Stimulated activated CD4-positive, alpha-beta T cell treated with anti-CD3 and anti-CD28 coated beads, TNF-alpha, amount 100 ng/mL, for 4 hours (primary cell): ENCODE results near the gene FGF23.
"Not testable (repeated sequence)": the region's sequence is repeated elsewhere in the genome, so short reads cannot be mapped to it uniquely, and the experiment has no call there.

Experiments
- DNase-seq, 3 experiments: peaks; one replicate each; pipeline ENCODE4 v3.0.0-alpha.2; 2020; ENCODE audit warnings: low read depth in 3 of 3

The FGF23 gene

DNA sequence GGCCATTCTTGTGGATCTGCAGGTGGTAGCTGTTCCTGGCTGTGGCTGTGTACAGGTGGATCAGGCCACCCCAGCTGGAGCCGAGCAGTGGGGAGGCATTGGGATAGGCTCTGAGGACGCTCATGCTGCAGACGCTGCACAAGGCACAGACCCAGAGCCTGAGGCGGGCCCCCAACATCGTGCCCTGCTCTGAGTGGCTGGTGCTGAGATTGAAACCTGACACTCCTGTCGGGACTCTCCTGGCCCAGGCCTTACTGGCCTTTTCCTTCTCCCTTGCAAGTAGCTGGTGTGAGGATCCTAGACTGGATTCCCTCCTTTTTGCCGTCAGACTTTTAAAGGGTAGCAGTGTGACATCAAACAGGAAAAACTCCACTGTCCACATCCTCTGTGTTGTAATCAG is at the start of gene FGF23:
FGF23 (minus strand) TSS at position 308 of the 400 bp plus-strand sequence; CDS start at position 178, 130 bp downstream.
- no peak for DNase-seq

DNA sequence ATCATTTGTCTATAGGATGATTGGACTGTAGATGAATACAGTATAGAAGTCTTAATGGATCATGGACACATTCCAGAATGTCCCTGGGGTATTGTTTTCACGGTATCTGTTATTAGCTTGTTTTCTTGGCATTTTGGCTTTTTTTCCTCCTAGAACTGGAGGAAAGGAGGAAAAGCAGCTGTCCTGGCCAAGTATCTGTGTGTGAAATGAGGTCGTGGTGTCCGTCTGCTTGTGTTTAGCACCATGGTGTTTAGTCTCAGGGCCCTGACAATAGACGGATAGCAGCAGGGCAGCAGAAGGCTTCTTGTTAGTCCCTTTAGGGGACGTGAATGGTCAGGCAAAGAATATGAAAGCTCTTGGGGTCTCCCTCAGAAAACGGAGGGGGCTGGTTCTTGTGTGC is 44.9 kb upstream of the FGF23 start:
- no peak for DNase-seq

DNA sequence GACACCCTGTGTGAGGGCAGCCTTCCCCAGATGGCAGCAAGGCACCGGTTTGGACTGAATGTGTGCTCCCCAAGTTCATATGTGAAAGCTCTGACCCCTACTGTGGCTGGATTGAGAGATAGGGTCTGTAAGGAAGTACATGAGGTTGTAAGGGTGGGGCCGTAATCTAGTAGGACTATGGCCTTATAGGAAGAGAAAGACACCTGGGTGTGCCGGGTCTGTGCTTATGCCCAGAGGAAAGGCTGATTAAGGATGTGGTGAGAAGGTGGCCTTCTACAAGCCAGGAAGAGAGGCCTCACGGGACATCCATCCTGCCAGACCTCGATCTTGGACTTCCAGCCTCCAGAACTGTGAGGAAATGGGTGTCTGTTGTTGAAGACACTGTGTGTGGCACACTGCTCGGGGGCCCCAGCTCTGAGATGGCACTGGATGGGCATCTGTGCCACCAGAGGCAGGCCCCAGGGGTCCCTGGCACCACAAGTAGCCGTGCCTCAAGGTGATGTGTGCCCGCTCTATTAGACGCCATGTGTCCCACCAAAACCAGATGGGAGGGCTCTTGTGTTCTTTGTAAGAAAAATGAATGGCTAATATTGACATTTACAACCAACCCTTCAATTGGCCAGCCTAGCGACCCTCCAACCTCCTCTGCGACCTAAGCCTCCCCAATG is 44.1 kb upstream of the FGF23 start:
- DNase-seq = no peak

DNA sequence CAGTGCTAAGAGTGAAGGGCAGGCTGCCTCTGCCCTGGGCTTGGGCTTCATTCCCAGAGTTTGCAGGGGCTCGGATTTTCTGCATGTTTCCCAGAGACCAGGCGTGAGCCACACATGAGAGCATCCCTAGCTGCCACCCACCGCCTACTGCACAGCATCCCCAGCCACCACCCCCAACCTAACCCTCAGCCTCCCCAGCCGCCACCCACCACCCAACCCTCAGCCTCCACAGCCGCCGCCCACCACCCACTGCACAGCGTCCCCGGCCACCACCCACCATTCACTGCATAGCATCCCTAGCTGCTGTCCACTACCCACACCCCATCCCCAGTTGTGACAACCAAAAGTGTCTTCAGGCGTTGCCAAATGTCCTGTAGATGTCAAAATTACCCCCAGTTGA is 43.5 kb upstream of the FGF23 start:
- DNase-seq = no peak

DNA sequence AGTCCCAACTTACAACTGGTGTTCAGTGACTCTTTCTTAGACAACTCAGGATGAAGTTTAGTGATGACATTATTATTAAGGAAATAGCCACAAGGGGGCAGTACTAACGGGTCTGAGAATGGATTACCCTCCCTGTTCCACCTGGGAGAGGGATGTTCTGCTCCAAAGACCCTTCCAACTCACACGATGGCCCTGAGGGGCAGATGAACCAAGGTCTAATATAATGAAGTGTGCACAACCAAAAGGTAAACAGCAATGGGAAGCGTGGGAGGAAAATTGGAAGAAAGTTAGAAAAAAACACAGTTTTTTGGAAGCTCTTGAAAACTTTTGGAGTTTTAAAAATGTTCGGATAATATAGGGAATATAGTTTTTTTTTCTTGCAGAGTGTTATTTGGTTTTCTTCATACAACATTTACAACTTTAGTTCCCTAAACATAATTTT is 42.1 kb upstream of the FGF23 start:
- DNase-seq = peak in 1 of 3 experiments; percentile 10

DNA sequence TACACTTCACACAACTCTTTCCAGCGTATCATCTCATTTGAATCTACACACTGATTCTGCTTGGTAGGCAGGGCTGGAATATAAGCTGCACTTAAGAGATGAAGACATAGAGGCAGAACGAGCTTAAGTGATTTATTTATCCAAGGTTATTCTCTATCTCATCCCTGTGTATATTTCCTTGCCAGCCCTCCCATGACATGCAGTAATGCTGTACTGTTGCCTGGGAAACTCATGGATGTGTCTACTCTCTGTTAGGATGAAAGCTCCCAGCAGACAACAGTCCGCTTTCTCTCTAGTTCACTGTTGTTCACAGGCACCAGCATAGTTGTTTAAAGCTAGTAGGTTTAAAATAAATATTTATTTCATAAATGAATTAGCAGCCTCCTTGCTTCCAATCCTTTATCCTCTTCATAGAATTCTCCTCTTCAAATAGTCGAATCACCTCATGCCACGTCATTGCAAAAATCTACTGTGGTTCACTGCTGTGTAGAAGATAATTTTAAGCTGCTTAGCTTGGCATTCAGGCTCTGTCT is 40.7 kb upstream of the FGF23 start:
- DNase-seq = no peak

DNA sequence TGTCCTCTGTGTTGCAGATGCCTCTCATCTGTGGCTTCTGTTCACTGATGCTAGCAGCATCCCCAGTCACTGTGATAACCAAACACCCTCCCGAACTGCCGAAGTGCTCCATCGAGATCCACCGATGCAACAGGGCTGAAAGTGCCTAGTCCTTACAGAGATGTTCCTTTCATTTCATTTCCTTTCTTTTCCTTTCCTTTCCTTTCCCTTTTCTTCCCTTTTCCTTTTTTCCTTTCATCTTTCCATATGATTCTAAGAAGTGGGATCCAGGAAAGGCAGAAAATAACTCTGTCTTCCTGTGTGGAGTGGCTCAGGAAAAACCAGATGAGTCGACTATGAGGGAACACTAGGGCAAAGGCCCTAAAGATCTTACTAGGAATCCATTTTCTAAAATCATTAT is 39.4 kb upstream of the FGF23 start:
- no peak for DNase-seq

DNA sequence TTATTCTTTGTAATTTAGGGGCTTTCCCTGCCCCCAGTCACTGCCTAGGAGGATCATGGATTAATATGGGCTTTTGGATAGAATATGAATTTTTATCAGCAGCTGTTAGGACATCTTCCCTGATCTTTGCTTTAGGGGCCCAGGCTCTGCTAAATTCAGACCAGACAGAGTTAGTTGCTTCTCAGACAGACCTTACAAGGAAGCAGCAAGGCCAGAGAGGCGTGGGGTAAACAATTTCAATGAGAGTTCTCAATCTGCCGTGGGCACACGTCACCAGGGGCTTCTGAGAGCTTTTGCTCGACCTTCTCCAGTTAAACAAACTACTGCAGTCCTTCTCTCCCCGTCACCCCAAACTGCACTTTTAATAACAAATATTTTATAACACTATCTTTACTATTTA is 38.4 kb upstream of the FGF23 start:
- no peak for DNase-seq

DNA sequence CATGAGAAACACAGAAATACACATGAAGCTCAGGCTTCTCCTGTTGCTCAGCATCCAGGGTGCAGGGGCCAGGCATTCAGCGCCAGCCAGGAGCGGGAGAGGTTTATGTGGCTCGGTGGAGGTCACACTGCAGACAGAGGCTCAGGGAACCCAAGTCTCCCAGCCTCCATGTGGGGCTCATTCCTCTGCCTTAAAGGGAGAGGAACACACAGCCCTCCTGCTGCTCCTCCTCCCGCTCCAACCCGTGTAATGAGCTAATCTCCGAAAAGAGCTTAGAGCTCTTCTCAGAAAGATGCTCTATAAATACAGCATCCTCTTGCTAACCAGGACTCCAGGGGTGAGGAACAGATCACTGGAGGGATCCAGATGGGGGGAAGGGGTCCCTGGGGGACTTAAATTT is 37.9 kb upstream of the FGF23 start:
- no peak for DNase-seq

DNA sequence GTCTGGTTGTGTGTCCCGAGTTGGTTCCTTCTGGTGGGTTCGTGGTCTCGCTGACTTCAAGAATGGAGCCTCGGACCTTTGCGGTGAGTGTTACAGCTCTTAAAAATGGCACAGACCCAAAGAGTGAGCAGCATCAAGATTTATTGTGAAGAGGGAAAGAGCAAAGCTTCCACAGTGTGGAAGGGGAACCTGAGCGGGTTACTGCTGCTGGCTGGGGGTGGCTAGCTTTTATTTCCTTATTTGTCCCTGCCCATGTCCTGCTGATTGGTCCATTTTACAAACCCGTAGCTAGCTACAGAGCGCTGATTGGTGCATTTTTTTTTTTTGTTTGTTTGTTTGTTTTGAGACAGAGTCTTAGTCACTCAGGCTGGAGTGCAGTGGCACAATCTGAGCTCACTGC is 36.8 kb upstream of the FGF23 start:
- no peak for DNase-seq

DNA sequence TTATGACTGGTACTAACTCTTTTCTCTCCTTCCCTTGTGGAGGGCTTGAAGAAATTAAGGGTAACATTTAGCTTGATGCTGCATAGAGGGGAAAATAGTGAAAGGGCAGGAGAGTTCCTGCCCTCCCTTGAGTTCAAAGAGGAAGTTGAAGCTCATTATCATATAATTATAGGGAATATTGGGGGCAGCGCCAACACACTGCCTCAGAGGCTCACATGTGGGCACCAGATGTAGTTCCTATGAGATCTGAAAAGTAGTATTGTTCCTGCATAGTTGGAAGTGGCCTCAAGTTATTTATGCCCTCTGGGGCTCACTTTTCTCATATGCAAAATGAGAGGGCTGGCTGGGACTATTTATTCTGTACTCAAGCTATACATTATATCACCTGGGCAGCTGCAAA is 33.0 kb upstream of the FGF23 start:
- no peak for DNase-seq

DNA sequence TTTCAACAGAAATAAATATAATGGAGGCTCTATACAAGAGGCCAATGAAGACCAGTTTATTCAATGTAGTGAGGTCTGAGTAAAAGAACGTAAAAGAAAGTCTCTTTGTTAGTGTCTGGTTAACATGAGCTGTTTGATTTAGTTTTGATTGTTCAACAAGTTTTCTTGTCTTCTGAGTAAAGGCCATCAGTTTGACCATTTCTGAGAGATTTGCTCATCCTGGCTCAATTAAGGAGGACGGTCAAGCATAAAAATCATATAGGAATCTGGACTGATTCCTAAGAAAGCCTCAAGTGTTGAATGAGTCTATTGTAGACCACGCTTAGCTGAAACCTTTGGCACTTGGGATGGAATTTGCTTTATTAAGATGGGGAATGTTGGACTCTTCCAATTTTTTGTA is 32.5 kb upstream of the FGF23 start:
- no peak for DNase-seq

DNA sequence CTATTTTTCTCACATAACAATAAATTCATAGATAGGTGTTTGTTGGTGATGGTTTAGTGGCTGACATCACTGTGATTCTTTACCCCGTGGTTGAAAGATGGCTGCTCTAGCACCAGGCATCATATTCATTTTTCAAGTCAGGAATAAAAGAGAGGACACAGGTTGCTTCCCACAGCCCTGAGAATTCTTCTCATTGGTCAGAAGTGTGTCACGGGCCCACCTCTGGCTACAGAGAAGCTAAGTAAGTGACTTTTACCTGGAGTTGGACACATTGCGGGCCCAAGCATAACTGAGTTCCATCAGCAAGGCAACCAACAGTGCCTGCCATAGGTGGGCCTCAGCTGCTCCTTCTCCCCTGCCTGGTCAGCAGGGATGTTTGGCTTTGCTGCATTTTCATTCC is 27.6 kb upstream of the FGF23 start:
- DNase-seq = no peak

DNA sequence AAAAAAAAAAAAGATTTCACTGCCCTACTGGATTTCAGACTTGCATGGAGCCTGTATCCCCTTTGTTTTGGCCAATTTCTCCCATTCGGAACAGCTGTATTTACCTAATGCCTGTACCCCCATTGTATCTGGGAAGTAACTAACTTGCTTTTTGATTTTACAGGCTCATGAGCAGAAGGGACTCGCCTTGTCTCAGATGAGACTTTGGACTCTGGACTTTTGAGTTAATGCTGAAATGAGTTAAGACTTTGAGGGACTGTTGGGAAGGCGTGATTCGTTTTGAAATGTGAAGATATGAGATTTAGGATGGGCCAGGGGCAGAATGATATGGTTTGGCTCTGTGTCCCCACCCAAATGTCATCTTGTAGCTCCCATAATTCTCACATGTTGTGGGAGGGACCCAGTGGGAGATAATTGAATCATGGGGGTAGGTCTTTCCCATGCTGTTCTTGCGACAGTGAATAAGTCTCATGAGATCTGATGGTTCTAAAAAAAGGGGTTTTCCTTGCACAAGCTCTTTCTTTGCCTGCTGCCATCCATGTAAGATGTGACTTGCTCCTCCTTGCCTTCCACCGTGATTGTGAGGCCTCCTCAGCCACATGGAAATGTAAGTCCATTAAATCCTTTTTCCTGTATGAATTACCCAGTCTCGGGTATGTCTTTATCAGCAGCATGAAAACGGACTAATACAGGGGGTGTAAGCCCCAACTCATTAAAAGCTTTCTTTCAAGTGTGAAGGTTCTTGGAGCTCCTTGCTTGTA is 25.5 kb upstream of the FGF23 start:
- DNase-seq = not testable (repeated sequence)

DNA sequence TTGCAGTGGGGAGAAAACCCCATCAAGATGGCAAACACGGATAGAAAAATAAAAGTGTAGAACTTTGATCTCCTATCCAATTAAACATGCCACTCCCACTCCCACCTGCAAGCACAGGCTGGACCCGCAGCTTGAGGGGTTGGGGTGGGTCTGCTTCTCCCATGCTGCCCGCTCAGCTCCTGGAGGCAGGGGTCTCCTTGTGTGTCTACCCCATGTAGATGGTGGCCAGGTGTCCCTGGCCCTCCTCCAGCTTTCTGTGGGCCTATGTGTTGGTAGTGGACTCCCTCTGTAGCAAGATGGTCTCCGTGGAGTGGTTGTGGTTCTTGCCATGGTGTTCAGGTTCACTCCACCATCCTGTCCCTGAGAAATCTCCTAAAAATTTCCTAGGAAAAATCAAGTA is 23.5 kb upstream of the FGF23 start:
- DNase-seq = no peak

DNA sequence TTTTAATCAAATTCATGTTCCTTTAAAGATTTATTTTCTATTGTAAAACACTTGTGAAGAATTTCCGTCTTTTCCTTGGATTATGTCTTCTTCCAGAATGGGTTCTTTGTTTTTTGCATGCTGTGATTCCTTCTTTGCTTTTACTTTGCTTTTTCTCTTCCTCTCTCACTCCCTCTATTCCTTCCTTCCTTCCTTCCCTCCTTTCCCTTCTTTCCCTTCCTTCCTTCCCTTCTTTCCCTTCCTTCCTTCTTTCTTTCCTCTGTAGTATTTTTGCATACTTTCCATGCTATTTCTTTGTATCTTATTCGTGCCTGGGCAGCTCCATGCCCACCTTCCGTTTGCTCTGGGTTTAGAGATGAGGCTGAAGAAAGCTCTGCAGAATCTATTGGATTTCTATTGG is 21.6 kb upstream of the FGF23 start:
- DNase-seq = no peak

DNA sequence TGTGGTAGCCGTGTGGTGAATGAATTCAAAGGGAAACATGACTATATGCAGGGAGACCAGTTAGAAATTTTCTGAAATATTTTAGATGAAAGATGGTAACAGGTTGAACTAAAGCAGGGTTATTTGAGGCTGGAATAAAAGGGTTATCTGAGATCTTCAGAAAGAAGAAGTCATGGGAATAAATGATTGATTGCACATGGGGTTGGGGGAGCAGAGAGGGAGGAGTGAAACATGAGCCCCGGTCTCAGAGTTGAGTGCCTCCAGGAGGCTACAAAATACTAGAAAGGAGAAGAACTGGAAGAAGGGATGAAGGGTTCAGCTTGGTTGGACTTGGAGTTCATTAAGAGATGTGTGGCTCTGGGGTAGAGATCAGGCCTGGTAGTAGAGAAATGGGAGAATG is 16.3 kb upstream of the FGF23 start:
- no peak for DNase-seq

DNA sequence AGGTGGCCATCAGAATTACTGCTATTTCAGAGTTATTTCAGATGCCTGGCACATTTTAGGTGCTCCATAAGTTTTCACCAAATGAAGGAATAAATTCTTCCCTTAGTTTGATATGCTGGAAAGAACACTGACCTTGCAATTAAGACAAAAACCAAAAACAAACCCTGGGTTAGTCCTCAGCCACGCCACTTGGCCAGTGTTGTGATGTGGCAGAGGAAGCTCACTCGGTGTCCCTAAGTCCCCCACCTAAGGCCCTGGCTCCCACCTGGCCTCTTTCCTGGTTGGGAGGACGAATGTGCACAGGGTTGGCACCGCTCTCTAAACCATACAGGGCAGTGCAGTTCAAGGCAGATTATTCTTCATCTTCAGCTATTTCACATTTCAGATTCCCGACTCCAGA is 13.7 kb upstream of the FGF23 start:
- no peak for DNase-seq

DNA sequence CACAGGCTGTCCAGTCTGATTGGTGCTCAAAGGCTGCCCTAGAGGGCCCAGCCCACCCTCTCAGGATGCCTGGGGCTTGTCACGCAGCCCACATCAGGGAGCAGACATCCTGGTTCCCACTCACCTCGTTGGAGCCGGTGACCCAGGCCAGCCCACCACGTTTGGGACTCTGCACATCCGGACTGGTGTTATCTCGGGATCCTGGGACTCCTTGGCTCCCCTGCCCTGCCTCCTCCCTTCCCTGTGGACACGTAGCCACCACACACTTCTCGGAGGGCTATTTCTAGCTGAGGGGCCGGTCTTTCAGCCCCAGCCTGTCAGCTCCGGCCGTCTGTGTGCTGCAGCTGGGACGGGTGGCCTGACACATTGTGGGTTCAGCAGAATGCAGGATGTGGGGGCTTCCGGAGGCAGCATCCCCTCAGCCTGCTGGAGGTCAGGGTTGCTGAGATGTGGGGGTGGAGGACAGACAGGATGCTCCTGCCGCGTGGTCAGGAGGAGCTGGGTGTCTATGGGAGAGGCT is 12.8 kb upstream of the FGF23 start:
- no peak for DNase-seq

DNA sequence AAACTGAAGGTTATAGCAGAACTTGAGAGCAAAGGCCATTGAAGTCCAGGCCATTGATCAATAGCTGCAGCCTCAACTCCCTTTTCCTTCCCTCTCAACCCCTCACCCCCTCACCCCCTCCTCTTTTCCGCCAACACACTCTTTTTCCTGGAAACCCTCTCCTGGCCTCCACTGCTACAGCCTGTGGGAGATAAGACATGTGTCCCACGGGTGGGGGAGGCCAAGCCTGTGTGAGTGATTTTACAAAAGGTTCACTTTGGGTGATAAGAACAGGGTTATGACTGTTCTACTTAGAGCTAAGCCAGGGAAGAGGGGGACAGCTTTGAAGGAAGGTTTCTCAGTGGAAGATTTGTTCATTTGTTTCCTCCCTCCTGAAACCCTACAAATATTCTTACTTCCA is 9.2 kb upstream of the FGF23 start:
- no peak for DNase-seq

DNA sequence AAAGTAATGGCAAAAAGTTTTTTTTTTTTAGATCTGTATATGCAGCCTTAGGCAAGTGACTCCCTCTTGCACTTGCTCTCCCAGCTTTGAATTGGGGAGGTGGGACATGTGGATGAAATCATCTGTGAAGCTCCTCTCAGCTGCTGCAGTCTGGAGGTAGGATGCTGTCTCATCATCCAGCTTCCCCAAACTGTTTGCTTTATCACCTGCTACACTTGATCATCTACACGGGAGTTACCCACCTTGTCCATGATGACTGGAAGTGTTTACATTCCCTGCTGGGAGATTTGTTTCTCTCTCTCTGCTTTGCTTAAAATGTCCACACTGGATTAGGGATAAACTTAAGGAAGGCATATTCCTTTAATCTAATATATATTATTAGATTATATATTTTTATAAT is 8.5 kb upstream of the FGF23 start:
- DNase-seq = no peak

DNA sequence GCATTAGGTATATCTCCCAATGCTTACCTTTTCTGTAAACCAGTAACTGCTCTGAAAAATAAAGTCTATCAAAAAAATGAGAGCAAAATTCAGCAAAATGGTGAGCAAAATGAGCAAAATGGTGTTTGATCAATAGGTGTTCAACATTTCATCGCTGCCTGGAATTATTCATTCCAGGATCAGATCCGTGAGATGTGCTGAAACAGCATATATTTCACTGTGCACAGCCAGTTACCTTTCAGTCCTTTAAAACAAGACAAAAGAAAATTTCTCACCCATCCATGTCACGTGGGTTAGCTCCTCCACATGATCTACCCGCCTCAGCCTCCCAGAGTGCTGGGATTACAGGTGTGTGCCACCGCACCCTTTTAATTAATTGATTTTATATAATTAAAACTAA is 8.1 kb upstream of the FGF23 start:
- DNase-seq = no peak

DNA sequence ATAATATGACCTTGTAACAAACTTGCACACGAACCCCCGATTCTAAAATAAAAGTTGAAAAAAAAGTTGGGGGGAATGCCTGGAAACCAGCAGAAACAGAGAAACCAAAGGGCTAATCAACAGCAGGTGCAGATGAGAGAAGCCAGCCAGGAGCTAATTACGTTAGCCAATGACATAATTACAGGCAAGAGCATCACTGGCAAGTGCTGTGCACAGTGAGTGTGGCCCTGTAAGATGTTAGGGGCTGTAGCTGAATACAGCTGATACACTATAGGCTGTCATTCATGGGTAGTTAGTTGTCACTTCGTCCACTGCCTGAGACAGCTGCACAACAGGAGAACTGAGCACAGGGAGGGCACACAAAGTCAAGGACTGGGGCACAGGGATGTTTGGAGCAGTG is 7.3 kb upstream of the FGF23 start:
- DNase-seq = no peak
